Fibroblast of the aortic adventitia (primary cell): ENCODE results near the gene ROR2. TPM values are rescaled to one million over a fixed set of nuclear protein-coding genes. Genes with fewer than 3 reads are reported as not detected.
A peak's percentile ranks its signal among the peaks of the same experiment; 100 is the strongest.

Source experiments
- DNase-seq: peaks from one replicate; pipeline ENCODE4 v3.0.0-alpha.2; 2010; ENCODE audit warnings: low read depth
- H3K4me3 ChIP-seq: 2 replicates; pipeline ENCODE4 v1.5.1; 2011; ENCODE audit warnings: low read depth, mild to moderate bottlenecking, control low read depth, low read length, moderate library complexity
- total RNA-seq: library from RNA; depleted of rRNA; stranded (reverse); fragments of >200 nt; gene quantifications from 2 replicates; pipeline ENCODE4 v1.2.3, GENCODE V29; 2012; ENCODE audit warnings: low replicate concordance
- TF ChIP-seq, protein P1 (sequence below): IDR thresholded peaks from 2 replicates; pipeline ENCODE4 v1.5.1; 2011; ENCODE audit warnings: mild to moderate bottlenecking, low read length, control low read depth, inconsistent platforms; ENCODE audit not compliant: insufficient read depth

The ROR2 gene
- total RNA-seq, 1 donor = 13.0 TPM

DNA sequence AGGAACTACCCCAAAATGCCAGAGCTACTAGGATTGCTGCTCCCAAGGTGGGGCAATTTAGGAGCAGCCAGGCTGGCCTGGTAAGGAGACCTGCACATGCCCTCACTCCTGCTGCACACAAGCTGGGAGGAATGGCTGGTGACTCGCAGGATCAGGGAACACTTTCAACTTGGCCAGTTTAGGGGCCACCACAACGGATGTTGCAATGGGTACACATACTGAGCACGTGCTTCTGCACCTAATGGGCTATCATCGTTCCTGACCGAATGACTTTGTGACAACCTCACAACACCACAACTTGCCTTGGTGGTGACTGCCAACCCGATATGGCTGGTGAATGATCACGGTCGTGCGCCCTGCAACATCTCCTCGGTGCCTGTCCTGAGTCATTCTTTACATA lies 172.0 kb downstream of the ROR2 start:
- DNase-seq = no peak
- no peak overlapping the region for H3K4me3 ChIP-seq
- TF ChIP-seq, protein P1, sequence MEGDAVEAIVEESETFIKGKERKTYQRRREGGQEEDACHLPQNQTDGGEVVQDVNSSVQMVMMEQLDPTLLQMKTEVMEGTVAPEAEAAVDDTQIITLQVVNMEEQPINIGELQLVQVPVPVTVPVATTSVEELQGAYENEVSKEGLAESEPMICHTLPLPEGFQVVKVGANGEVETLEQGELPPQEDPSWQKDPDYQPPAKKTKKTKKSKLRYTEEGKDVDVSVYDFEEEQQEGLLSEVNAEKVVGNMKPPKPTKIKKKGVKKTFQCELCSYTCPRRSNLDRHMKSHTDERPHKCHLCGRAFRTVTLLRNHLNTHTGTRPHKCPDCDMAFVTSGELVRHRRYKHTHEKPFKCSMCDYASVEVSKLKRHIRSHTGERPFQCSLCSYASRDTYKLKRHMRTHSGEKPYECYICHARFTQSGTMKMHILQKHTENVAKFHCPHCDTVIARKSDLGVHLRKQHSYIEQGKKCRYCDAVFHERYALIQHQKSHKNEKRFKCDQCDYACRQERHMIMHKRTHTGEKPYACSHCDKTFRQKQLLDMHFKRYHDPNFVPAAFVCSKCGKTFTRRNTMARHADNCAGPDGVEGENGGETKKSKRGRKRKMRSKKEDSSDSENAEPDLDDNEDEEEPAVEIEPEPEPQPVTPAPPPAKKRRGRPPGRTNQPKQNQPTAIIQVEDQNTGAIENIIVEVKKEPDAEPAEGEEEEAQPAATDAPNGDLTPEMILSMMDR = no peak

DNA sequence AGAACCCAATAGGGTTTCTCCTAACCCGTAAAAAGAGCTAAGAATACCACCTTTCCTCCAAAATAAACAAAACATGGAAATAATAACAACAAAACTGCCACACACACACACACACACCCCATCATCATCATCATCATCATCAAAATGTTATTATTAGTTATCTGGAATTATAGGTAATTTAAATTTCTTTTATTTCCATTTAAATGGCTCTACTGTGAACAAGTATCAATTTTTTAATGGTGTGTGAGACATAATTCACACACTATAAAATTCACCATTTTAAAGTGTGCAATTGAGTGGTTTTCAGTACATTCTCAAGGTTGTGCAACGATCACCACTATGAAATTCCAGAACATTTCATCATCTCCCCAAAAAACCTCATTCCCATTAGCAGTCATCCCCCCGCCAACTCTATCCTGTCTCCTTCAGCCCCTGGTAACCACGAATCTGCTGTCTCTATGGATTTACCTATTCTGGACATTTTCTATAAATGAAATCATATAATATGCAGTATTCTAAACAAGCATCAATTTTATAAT lies 172.7 kb downstream of the ROR2 start:
- TF ChIP-seq, protein P1 = no peak
- DNase-seq = peak; percentile 87
- no peak overlapping the region for H3K4me3 ChIP-seq

DNA sequence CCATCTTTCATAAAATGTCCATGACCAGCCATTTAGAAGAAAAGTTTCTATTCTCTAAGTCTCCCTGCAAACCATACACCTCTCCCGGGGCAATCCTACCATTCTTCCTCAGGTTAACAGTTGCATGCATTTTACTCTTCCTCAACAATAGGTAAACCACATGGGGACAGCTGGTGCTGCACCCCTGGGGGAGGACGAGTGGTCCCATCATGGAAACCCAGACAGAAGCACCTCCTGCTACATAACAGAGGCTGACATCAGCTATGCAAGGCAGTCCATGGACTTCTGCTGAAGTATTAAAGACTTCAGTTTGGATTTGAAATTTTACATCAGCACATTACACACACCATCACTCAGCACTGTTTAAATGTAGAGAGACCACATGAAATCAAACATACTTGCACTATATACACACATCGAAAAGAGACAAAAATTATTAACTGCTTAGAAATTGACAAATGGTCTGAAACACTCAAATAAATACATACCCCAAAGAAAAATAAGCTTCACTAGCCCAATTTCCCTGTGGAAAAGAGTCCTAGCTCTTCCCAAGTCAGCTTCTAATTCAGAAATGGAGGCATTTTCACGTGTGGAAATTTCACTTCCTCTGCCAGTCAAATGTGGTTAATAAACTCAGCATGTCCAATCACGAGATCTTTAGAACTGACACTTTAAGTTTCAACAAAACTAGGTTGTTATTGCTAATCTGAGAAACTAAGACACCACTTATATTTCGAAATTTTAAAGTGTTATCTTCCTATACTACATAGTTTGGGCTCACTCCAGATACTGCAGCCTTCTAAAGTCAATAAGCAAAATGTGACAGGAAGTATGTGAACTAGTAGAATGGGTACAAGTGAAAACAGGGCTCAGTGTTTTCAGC lies 173.4 kb downstream of the ROR2 start:
- DNase-seq = peak; percentile 83
- no peak overlapping the region for H3K4me3 ChIP-seq
- TF ChIP-seq, protein P1 = no peak

DNA sequence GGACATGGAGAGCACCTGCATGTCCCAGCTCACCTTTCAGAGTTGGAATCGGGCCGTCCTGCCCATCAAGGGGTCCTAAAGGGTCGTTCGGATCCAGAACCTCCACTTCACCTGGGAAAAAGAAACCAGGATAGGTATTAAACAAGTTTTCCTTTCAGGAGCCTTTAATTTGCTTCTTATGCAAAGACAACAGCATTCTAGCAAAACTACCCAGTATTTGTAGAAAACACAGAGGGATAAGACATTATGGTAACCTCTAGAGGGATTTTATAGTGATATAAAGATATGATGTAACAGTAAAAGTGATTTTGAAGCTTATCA lies 174.4 kb downstream of the ROR2 start:
- DNase-seq = no peak
- H3K4me3 ChIP-seq = no peak overlapping the region
- TF ChIP-seq, protein P1 = no peak

DNA sequence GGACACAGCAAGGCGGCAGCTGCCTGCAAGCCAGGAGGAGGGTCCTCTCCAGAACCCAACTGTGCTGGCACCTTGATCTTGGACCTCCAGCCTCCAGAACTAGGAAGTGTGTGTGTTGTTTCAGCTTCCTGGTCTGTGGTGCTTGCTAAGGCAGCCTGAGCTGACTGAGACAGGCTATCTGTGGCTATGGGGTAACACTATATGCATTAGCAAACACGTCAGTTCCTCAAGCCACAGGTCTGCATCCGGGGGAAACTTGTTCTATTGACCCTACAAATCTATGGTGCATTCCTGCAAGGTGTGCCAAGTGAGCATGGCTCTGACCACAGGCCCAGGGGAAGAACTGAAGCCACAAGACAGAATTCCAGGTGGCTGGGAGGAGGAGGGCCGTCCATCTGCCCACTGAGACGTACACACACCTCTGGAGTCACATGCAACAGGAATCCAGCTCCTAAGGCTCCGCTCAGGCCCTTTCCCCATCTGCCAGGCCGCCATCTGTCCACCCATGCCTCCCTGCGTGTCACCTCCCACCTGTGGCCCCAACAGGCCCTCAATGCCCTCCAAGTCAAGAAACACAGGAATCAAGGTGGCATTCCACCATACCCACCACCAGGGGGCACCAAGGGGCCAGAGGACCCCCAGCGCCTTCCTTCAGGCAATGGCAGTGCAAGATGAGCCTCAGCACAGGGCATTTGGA lies 174.9 kb downstream of the ROR2 start:
- TF ChIP-seq, protein P1 = peak; percentile 86
- peak; percentile 64 for DNase-seq
- no peak overlapping the region for H3K4me3 ChIP-seq

GRCh38 chr9:91773156-91773555 lies 176.9 kb downstream of the ROR2 start:
- TF ChIP-seq, protein P1 = no peak
- no peak for DNase-seq
- no peak overlapping the region for H3K4me3 ChIP-seq
